Adrenal gland (tissue), 5 donors: ENCODE measurements around the gene MATR3.

Source experiments
- POLR2A ChIP-seq, 2 donors: fragments of 450-650 bp; IDR thresholded peaks; one replicate each; pipeline ENCODE4 v1.6.1; 2017; ENCODE audit warnings: antibody characterized with exemption in 2 of 2, mild to moderate bottlenecking in 2 of 2, moderate library complexity in 1 of 2
- TF ChIP-seq, protein P1 (sequence below), 6 experiments: fragments of 450-650 bp in 4 of 6; fragments of 200-600 bp in 2 of 6; sonication (generic) in 1 of 6; IDR thresholded peaks; 1 replicate in 5 of 6; 2 replicates in 1 of 6; pipeline versions ENCODE4 v1.5.1 to v1.8.0; 2016 to 2021; ENCODE audit warnings: antibody characterized with exemption in 6 of 6, mild to moderate bottlenecking in 2 of 6, moderate library complexity in 1 of 6
- donor health status: DM: no; HTN: no; CAD: no.

DNA sequence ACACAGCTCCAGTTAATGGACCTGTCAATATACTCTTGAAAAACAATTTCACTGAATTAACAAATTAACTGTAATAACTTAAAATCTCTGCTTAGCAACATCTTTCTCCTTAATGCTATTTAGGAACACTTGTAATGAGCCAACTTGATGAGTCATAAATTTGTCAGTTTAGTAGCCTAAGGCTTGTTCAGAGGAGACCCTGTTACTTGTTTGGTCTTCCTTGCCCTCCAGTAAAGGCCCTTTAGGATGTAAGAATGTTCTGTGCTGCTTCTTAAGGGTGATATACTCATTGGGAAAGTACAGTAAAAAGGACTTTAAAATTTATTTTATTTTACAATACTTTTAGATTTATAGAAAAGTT is 11.4 kb upstream of the MATR3 start:
- TF ChIP-seq, protein P1, sequence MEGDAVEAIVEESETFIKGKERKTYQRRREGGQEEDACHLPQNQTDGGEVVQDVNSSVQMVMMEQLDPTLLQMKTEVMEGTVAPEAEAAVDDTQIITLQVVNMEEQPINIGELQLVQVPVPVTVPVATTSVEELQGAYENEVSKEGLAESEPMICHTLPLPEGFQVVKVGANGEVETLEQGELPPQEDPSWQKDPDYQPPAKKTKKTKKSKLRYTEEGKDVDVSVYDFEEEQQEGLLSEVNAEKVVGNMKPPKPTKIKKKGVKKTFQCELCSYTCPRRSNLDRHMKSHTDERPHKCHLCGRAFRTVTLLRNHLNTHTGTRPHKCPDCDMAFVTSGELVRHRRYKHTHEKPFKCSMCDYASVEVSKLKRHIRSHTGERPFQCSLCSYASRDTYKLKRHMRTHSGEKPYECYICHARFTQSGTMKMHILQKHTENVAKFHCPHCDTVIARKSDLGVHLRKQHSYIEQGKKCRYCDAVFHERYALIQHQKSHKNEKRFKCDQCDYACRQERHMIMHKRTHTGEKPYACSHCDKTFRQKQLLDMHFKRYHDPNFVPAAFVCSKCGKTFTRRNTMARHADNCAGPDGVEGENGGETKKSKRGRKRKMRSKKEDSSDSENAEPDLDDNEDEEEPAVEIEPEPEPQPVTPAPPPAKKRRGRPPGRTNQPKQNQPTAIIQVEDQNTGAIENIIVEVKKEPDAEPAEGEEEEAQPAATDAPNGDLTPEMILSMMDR (IDR thresholded peaks at IDR 0.05): no peak
- no peak for TF ChIP-seq POLR2A (IDR thresholded peaks at IDR 0.05)
